Measurements from ENCODE around the gene HINT3. TPM values are rescaled to one million over a fixed set of nuclear protein-coding genes. Genes with fewer than 3 reads are reported as not detected.
"Not testable (repeated sequence)": the region's sequence is repeated elsewhere in the genome, so short reads cannot be mapped to it uniquely, and the experiment has no call there.

The HINT3 gene
- total RNA-seq, 4 donors from 2014 or later: 31.0 to 54.8 (median 46.2) TPM

- 87 to 88% methylated on average over 3 of the region's 3 CpGs for WGBS, 2 donors (ENCODE audit: low coverage in 1 of 2)
- no peaks in the 10 kb centered on the region for H3K9me3 ChIP-seq
- H3K36me3 ChIP-seq: peaks cover 0 to 28% of the 10 kb centered on the region in 2 donors
- no peak overlapping the region for H3K27ac ChIP-seq
- no peaks in the 10 kb centered on the region for H3K27me3 ChIP-seq
- no peak for ATAC-seq
- no peak overlapping the region for H3K4me3 ChIP-seq
- H3K4me1 ChIP-seq: no peaks in the 10 kb centered on the region
- TF ChIP-seq POLR2AphosphoS5 (IDR thresholded peaks at IDR 0.05) (no peak), POLR2A (IDR thresholded peaks at IDR 0.05) (no peak), EP300 (IDR thresholded peaks at IDR 0.05) (no peak), CTCF (IDR thresholded peaks at IDR 0.05) (no peak)
Observed at GRCh38 chr6:125930765-125931418, 25.7 kb upstream of the HINT3 start.

DNA sequence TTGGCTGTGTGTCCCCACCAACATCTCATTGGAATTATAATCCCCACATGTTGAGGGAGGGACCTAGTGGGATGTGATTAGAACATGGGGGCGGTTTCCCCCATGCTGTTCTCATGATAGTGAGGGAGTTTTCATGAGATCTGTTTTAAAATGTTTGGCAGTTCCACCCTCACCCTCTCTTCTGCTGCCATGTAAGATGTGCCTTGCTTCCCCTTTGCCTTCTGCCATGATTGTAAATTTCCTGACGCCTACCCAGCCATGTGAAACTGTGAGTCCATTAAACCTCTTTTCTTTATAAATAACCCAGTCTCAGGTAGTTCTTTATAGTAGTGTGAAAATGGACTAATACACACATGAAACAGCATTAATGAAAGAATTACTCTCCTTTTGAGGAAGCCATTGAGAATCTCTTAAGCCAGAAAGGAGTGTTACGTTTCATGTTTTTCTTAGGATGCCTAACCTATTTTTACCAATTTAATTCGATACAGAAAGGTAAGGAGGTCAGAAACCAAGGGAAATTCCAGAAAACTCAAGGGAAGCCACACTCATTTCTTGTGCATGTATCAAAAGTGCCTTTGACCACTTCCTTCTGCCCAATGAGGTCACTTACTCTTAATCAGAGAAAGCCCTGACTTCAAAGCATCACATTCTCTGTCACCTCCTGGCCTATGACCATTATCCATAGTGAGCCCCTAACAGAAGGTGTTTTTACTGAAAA lies 24.7 kb upstream of the HINT3 start:
- Histone ChIP-seq H3K4me3 (no peak overlapping the region), H3K27me3 (no peaks in the 10 kb centered on the region), H3K4me1 (no peaks in the 10 kb centered on the region), H3K27ac (no peak overlapping the region), H3K9me3 (no peaks in the 10 kb centered on the region), H3K36me3 (peaks cover 0 to 28% of the 10 kb centered on the region in 2 donors)
- TF ChIP-seq CTCF (IDR thresholded peaks at IDR 0.05) (no peak), EP300 (IDR thresholded peaks at IDR 0.05) (no peak), POLR2AphosphoS5 (IDR thresholded peaks at IDR 0.05) (no peak), POLR2A (IDR thresholded peaks at IDR 0.05) (no peak)
- WGBS, 2 donors (ENCODE audit: low coverage in 1 of 2): 90 to 91% methylated on average over 4 of the region's 4 CpGs
- no peak for ATAC-seq

- TF ChIP-seq EP300 (IDR thresholded peaks at IDR 0.05) (no peak), POLR2AphosphoS5 (IDR thresholded peaks at IDR 0.05) (no peak), POLR2A (IDR thresholded peaks at IDR 0.05) (no peak), CTCF (IDR thresholded peaks at IDR 0.05) (no peak)
- Histone ChIP-seq H3K36me3 (peaks cover 0 to 26% of the 10 kb centered on the region in 2 donors), H3K4me1 (no peaks in the 10 kb centered on the region), H3K4me3 (no peak overlapping the region), H3K27ac (no peak overlapping the region), H3K9me3 (no peaks in the 10 kb centered on the region), H3K27me3 (no peaks in the 10 kb centered on the region)
- no peak for ATAC-seq
Observed at GRCh38 chr6:125932451-125932795, 24.1 kb upstream of the HINT3 start.

GRCh38 chr6:125935520-125935919 lies 21.1 kb upstream of the HINT3 start:
- not testable (repeated sequence) for ATAC-seq, H3K4me3 ChIP-seq, H3K27me3 ChIP-seq, H3K9me3 ChIP-seq, H3K27ac ChIP-seq, H3K4me1 ChIP-seq
- peaks cover 0 to 10% of the 10 kb centered on the region in 2 donors for H3K36me3 ChIP-seq
- WGBS, 2 donors (ENCODE audit: low coverage in 1 of 2): 84 to 95% methylated on average over 5 of the region's 5 CpGs

DNA sequence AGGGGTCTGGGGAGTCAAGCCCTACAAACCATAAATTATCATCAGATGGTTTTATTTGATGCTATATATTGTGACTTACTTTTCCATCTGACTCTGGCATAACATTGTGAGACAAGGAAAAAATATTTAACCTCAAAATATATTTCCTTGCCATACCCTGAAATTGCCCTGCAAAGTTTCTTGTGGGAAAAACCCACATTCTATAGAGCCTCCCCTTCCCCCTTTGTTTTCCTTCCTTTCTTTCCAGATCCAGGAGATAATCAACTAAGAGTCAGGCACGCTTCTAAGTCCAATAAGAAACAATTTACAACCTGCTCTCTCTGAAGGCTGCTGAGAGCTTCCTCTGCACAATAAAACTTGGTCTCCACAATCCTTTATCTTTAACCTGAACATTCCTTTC lies 17.5 kb upstream of the HINT3 start:
- ATAC-seq: no peak
- H3K36me3 ChIP-seq: no peaks in the 10 kb centered on the region
- TF ChIP-seq EP300 (IDR thresholded peaks at IDR 0.05) (no peak), POLR2A (IDR thresholded peaks at IDR 0.05) (no peak), POLR2AphosphoS5 (IDR thresholded peaks at IDR 0.05) (no peak), CTCF (IDR thresholded peaks at IDR 0.05) (no peak)
- H3K4me3 ChIP-seq: no peak overlapping the region
- H3K27ac ChIP-seq: no peak overlapping the region
- no peaks in the 10 kb centered on the region for H3K27me3 ChIP-seq
- WGBS, 2 donors (ENCODE audit: low coverage in 1 of 2): 33 to 58% methylated on average over 1 of the region's 1 CpG
- H3K9me3 ChIP-seq: no peaks in the 10 kb centered on the region
- no peaks in the 10 kb centered on the region for H3K4me1 ChIP-seq

Data from gastroesophageal sphincter (tissue), 4 donors.